GM18507 (cell line): ENCODE data around the gene PRSS22.
"Not testable (repeated sequence)": the region's sequence is repeated elsewhere in the genome, so short reads cannot be mapped to it uniquely, and the experiment has no call there.

ENCODE experiments used
- DNase-seq: peaks from one replicate; pipeline ENCODE4 v3.0.0; 2011; ENCODE audit warnings: low read depth; ENCODE audit not compliant: insufficient read length; ENCODE audit errors: extremely low spot score
- FAIRE-seq: peaks from 2 replicates; lab custom pipeline; 2011; peaks lifted over from hg19 to GRCh38; lab: Jason Lieb, UNC

PRSS22 gene

DNA sequence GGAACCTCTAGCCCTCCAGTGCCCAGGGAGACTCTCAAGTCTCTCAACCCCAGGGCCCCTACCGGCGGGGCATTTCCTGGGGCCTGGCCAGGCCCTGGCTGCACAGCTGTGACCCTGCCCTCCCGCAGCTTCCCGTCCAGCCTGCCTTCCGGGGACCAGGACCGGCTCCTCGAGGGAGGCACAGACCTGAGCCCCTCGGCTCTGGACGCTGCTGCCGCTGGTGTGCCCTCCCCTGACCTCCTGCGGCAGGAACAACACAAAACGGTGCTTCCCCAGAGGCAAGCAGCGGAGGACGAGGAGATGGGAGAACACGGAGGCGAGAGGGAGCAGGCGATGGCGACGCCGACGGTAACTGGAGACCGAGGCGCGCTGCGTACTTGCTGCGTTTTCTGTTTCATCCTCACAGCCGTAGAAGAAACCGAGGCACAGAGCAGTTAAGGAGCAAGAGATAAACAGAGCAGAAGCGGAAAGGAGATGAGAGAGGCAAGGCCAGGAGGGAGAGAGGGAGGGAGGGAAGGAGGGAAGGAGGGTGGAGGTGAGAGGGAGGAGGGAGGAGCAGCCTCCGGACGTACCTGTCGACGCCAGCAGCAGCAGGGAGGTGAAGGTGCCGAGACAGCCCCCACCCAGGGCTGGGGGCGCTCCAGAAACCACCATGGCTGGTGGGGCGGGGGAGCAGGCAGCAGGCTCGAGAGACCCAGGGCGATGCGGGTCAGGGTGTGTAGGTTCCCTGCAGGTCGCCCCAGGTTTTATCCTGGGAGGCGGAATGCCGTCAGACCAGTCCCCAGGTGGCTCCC lies at the start of gene PRSS22:
Gene PRSS22 (minus strand): TSS at position 720 of the 794 bp plus-strand sequence. CDS start 66 bp downstream, at position 654.
- FAIRE-seq (no peak), DNase-seq (no peak)

DNA sequence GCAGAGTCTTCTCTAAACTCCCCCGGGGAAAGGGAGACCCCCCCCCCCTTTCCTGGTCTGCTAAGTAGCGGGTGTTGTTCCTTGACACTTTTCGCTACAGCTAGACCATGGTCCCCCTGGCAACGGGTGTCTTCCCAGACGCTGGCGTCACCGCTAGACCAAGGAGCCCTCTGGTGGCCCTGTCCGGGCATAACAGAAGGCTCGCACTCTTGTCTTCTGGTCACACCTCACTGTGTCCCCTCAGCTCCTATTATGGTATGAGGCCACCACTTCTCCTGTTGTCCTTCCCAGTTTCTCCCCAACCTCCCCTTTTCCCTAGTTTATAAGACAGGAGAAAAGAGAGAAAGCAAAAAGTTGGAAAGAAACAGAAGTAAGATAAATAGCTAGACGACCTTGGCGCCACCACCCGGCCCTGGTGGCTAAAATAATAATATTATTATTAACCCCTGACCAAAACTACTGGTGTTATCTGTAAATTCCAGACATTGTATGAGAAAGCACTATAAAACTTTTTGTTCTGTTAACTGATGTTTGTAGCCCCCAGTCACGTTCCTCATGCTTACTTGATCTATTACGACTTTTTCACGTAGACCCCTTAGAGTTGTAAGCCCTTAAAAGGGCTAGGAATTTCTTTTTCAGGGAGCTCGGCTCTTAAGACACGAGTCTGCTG lies 49.2 kb upstream of the PRSS22 start:
- not testable (repeated sequence) for FAIRE-seq, DNase-seq

DNA sequence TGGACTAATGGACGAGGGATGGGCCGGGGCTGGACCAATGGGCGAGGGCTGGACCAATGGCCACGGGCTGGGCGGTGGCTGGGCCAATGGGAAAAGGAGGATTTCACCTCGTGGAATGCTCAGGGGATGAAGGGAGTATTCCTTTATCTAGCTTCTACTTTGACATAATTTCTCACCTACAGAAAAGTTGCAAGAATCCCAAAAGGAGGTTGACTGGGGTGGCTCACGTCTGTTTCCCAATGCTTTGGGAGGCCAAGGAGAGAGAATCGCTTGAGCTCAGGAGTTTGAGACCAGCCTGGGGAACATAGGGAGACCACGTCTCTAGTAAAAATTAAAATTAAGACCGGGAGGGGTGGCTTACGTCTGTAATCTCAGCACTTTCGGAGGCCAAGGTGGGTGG lies 48.0 kb upstream of the PRSS22 start:
- DNase-seq (no peak), FAIRE-seq (no peak)

DNA sequence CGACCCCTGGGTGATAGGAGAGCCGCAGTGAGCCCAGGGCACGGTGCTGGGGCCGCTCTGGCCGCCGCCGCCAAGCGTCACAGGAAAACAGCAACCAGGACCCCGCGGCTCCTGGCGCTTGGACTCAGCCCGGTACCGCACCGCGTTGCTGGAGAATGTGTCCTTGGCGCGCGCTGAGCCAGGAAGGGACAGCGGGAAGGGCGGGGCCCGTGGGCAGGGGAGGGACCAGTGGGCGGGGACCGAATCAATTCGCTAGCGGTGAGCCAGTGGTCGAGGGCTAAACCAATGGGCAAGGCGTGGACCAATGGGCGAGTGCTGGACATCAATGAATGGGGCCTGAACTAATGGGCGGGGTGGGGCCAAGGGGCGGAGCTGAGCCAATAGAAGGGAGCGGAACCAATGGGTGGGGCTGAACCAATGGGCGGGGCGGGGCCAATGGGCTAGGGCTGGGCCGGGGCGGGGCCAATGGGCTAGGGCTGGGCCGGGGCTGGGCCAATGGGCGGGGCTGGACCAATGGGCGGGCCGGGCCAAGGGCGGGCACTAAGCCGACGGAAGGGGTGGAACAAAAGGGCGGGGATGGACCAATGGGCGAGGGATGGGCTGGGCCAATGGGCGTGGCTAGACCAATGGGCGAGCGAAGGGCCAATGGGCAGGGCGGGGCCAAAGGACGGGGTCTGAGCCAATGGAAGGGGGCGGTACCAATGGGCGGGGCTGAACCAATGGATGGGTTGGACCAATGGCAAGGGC lies 47.4 kb upstream of the PRSS22 start:
- peak; percentile 94 for DNase-seq
- FAIRE-seq = peak; percentile 98

DNA sequence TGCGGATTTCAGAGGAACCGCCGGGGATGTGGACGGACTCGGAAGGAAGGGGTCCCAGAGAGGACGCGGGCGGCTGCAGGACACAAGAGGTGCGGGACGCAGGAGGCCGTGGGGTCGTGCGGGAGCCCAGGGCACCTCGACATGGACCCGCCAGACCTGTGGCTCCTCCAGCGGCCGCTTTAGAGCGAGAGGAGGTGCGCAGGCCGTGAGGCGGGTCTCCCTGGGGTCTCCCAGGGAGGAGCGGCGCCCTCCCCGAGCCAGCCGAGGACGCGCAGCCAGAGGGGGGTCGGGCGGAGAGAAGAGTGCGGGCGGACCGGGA lies 46.9 kb upstream of the PRSS22 start:
- DNase-seq (no peak), FAIRE-seq (no peak)

DNA sequence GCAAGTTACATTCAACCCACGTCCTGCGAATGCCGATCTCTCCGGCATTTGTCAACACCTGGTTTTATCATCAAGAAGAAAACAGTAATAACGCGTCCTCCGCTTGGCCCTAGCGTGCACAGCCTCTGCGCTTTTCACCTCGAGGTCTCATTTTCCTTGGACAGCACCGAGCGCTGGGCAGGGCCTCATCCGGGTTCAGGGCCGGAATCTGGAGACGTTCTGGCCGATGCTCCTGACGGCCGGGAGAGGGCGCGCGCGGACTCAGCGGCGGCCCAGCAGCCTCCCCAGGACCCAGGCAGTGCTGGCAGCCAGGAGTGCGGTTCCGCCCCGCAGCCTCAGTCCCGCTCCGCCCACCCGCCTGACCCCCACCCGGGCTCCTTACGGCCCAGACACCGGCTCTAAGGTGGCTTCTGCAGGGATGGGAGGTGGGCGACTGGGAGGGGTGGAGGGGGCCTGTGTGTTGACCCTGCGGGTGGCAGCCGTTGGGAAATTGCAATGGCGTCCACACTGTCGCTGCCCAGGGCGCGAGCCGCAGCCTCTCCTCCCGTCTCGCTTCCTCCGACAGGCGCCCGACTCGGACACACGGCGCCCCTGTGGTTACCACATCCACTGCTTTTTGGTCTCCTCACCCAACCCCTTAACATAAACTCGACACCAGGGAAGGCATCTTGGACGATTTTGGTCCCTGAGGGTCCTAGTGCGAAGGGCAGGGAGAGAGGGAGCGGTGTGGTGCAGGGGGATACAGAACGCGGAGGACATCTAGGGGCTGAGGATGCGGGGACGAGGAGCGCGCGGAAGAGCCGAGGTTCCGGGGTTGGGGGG lies 46.3 kb upstream of the PRSS22 start:
- peak; percentile 92 for FAIRE-seq

GRCh38 chr16:2902337-2903130 lies 44.6 kb upstream of the PRSS22 start:
- DNase-seq (no peak), FAIRE-seq (no peak)

More for the DNA sequence above, 46.3 kb upstream of the PRSS22 start:
- peak; percentile 77 for DNase-seq

DNA sequence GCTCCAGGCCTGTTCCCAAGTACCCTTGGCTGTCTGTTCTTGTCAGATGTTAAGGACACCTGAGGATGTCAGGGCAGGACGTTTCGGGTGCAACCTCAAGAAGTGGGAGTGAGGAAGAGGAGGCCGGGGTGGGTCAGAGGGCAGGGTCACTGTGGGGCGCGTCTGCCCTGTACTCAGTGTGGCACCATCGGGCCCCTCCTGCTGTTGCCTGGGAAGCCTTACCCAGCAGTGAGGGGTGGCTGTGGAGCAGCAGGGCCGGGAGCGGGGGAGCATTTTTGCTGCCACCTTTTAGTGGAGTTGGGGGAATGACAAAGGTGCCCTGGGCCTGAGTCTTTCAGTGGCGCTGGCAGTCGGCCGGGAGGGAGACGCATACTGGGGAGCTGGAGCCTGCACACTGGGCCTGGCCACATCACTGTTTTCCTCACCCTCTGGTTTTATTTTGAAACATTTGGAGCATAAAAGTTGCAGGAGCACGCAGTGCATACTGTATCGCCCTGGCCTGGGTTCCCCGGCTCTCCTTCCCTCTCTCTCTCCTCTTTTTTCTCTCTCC lies 42.6 kb upstream of the PRSS22 start:
- FAIRE-seq (no peak), DNase-seq (no peak)

GRCh38 chr16:2899564-2900072 lies 41.6 kb upstream of the PRSS22 start:
- DNase-seq (no peak), FAIRE-seq (no peak)

GRCh38 chr16:2898831-2899563 lies 41.0 kb upstream of the PRSS22 start:
- DNase-seq (no peak), FAIRE-seq (no peak)

DNA sequence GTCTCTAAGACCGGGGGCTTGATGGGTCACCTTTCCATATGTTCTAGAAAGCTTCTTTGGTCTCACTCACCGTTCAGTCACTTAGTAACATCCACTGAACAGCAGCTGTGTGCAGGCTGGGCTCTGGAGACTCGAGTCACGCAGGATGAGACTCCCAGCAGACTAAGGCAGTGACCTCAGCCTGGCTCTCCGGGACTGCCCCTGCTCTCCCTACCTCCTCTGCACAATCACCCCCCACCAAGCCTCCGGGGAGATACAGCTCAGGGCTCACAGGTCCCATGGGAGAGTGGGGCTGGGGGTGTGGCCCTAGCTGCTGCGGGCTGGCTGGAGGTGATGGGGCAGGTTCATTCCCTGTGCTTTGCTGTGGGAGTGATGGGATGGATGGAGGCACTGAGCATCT lies 39.1 kb upstream of the PRSS22 start:
- FAIRE-seq = peak; percentile 73
- DNase-seq = no peak

DNA sequence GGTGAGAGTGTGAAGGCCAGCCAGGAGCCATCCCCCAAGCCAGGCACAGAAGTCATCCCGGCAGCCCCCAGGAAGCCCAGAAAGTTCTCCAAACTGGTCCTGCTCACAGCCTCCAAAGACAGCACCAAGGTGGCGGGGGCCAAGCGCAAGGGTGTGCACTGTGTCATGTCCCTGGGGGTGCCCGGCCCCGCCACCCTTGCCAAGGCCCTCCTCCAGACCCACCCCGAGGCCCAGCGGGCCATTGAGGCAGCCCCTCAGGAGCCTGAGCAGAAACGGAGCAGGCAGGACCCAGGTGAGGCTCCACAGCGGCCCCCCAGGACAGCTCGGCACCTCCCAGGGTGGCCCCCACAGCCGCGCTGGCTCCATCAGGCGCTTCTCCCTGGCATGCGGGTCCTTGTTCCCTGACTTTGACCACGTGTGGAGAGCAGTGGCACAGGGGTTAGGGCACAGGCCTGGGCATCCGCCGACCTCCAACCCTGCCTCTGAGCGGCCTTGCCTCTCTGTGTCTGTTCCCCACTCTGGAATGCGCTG lies 38.6 kb upstream of the PRSS22 start:
- DNase-seq (no peak), FAIRE-seq (no peak)

DNA sequence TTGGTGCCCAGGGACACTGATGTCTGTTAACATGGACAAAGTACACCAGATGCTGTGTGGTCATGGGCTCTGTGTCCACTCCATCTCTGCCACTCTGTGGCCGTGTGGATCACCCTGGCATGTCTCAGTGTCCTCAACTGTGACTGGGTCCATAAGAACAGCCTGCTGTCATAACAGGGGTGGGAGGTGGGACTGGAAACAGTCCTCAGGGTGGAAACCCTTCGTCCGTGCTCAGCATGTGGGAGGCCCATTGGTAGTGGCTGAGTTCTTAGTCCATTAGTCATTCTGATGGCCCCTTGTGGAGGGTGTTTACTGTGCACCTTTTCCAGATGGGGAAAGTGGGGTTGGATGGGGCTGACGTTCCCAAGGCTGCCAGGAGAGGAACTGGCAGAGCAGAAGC lies 37.8 kb upstream of the PRSS22 start:
- DNase-seq = no peak
- no peak for FAIRE-seq

- DNase-seq (no peak), FAIRE-seq (no peak)
These were observed 36.3 kb upstream of the PRSS22 start for GRCh38 chr16:2894231-2894630.

DNA sequence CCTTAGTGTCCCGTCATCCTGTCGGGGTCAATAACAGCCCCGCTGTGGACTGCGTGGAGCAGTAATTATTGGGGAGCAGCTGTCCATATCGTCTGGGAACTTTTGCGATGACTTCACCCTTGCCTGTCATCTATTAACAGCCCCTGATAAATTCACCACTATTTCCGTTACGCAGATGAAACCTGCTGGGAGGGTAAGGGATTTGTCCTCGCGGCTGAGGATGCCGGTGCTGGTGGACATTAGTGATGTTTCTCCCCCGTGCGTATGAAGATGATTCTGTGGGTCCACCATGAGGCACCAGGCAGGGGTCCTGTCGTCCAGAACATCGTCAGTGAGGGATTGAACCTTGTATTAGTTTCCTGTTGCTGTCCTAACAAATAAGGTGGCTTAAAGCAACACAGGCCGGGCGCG lies 26.1 kb upstream of the PRSS22 start:
- no peak for FAIRE-seq
- no peak for DNase-seq

- no peak for DNase-seq
- FAIRE-seq = no peak
These were observed 25.5 kb upstream of the PRSS22 start for GRCh38 chr16:2883458-2883908.

- FAIRE-seq (peak; percentile 99), DNase-seq (peak; percentile 93)
These were observed 24.9 kb upstream of the PRSS22 start, which contains the start of gene FLYWCH2 for GRCh38 chr16:2882650-2883457. TSS of gene FLYWCH2 (plus strand) at chr16:2883215. CDS start at chr16:2896450, 13,235 bp downstream.
